ENCODE results near the gene GPR22.

GPR22 gene

DNA sequence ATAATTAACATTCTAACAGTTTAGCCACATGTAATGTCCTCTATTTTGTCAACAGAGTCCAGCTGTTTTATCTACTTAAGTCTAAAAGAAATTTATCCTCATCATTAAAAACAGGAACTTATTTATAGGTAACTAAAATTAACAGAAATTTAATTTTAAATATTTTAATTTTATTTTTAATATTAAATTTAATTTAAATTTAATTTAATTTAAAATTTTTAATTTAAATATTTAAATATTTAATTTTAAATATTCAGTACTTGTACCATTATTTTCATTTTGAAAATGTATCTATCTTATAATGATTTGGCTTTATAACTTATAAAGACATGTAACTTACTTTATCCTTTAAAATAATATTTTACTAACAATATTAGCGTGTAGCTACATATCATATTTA lies 1.0 kb upstream of the GPR22 start:
- TF ChIP-seq, protein P1, sequence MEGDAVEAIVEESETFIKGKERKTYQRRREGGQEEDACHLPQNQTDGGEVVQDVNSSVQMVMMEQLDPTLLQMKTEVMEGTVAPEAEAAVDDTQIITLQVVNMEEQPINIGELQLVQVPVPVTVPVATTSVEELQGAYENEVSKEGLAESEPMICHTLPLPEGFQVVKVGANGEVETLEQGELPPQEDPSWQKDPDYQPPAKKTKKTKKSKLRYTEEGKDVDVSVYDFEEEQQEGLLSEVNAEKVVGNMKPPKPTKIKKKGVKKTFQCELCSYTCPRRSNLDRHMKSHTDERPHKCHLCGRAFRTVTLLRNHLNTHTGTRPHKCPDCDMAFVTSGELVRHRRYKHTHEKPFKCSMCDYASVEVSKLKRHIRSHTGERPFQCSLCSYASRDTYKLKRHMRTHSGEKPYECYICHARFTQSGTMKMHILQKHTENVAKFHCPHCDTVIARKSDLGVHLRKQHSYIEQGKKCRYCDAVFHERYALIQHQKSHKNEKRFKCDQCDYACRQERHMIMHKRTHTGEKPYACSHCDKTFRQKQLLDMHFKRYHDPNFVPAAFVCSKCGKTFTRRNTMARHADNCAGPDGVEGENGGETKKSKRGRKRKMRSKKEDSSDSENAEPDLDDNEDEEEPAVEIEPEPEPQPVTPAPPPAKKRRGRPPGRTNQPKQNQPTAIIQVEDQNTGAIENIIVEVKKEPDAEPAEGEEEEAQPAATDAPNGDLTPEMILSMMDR (IDR thresholded peaks at IDR 0.05; ENCODE audit: low read depth, low read length): no peak
- Histone ChIP-seq H3K4me1 (peaks cover 13% of the 10 kb centered on the region; the same call in 1 of the 2 replicates), H3K36me3 (no peaks in the 10 kb centered on the region), H3K9me3 (no peaks in the 10 kb centered on the region), H3K4me3 (ENCODE audit: low read depth, low read length) (no peak overlapping the region), H3K27me3 (no peaks in the 10 kb centered on the region)
- no peak for DNase-seq

DNA sequence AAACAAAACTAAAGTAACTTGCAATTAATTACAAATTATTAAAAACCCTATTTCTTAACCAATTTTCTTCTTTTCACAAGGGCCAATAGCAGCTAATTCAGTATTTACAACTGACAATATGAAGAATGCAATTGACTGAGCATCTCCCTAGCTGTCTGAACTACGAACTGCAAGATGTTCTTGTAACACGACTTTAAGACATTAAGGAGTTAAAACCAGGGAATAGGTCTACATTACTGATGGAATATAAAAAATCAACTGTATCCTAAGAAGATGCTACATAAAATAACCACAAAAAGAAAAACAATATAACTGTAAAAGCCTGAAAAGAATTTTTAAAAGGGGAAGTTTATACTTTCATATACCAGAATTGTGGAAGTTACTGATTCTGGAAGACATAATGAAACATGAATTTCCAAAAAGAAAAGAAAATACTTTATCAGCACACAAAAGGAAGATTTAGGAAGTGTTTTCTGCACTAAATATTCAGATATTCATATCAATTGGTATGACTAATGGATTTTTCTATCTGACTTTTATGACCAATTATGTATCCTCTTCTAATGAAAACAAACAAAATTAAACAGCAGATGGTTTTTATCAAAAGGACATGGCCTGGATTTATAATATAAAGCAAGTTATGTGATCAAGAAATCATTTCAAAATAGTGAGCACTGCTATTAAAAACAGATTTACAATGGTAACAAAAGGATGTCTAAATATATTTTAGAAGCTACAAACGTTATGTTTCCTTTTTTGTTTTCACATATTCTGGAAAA lies 1.6 kb downstream of the GPR22 start:
- H3K36me3 ChIP-seq: no peaks in the 10 kb centered on the region
- 0 out of 2 replicates have a peak, but pooled peaks cover 2% of the 10 kb centered on the region for H3K4me1 ChIP-seq
- TF ChIP-seq, protein P1 (IDR thresholded peaks at IDR 0.05; ENCODE audit: low read depth, low read length): peak; percentile 40
- no peaks in the 10 kb centered on the region for H3K27me3 ChIP-seq
- H3K9me3 ChIP-seq: no peaks in the 10 kb centered on the region
- H3K4me3 ChIP-seq (ENCODE audit: low read depth, low read length): peak overlapping the region; percentile 68
- no peak for DNase-seq

DNA sequence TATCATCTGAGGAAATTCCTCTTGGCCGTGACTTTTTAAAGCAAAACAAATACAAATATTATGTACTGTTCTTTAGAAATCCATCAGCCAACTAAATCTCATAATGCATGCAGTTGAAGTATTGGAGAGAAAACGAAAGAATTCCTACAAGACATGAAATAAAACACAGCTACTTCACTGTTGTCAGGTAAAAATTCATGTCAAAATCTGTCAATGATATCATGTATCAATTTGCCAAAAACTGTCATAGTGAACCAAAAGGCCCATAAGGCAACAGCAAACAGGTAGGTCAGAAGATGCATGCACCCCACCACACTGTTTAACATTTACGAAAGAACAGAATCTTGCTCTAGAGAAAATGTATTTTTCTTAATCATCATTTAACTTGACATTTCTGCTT lies 2.3 kb downstream of the GPR22 start:
- DNase-seq: no peak
- no peaks in the 10 kb centered on the region for H3K36me3 ChIP-seq
- H3K4me1 ChIP-seq: 0 out of 2 replicates have a peak, but pooled peaks cover 2% of the 10 kb centered on the region
- peak overlapping the region; percentile 68 for H3K4me3 ChIP-seq (ENCODE audit: low read depth, low read length)
- TF ChIP-seq, protein P1 (IDR thresholded peaks at IDR 0.05; ENCODE audit: low read depth, low read length): no peak
- no peaks in the 10 kb centered on the region for H3K9me3 ChIP-seq
- H3K27me3 ChIP-seq: no peaks in the 10 kb centered on the region

DNA sequence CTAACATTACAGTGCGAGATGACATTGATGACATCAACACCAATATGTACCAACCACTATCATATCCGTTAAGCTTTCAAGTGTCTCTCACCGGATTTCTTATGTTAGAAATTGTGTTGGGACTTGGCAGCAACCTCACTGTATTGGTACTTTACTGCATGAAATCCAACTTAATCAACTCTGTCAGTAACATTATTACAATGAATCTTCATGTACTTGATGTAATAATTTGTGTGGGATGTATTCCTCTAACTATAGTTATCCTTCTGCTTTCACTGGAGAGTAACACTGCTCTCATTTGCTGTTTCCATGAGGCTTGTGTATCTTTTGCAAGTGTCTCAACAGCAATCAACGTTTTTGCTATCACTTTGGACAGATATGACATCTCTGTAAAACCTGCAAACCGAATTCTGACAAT lies 4.3 kb downstream of the GPR22 start:
- peak overlapping the region; percentile 68 for H3K4me3 ChIP-seq (ENCODE audit: low read depth, low read length)
- H3K4me1 ChIP-seq: 0 out of 2 replicates have a peak, but pooled peaks cover 2% of the 10 kb centered on the region
- no peaks in the 10 kb centered on the region for H3K36me3 ChIP-seq
- H3K9me3 ChIP-seq: no peaks in the 10 kb centered on the region
- TF ChIP-seq, protein P1 (IDR thresholded peaks at IDR 0.05; ENCODE audit: low read depth, low read length): no peak
- no peaks in the 10 kb centered on the region for H3K27me3 ChIP-seq
- DNase-seq: no peak

GRCh38 chr7:107479303-107479702 lies 9.4 kb downstream of the GPR22 start:
- H3K4me3 ChIP-seq (ENCODE audit: low read depth, low read length): no peak overlapping the region
- peaks cover 12% of the 10 kb centered on the region for H3K4me1 ChIP-seq
- TF ChIP-seq, protein P1 (IDR thresholded peaks at IDR 0.05; ENCODE audit: low read depth, low read length): no peak
- no peaks in the 10 kb centered on the region for H3K36me3 ChIP-seq
- H3K9me3 ChIP-seq: no peaks in the 10 kb centered on the region
- no peak for DNase-seq
- H3K27me3 ChIP-seq: no peaks in the 10 kb centered on the region

- H3K4me3 ChIP-seq (ENCODE audit: low read depth, low read length): no peak overlapping the region
- no peaks in the 10 kb centered on the region for H3K27me3 ChIP-seq
- H3K4me1 ChIP-seq: peaks cover 18% of the 10 kb centered on the region
- TF ChIP-seq, protein P1 (IDR thresholded peaks at IDR 0.05; ENCODE audit: low read depth, low read length): no peak
- DNase-seq: no peak
- H3K9me3 ChIP-seq: no peaks in the 10 kb centered on the region
- no peaks in the 10 kb centered on the region for H3K36me3 ChIP-seq
Observed at GRCh38 chr7:107480932-107481331, 11.1 kb downstream of the GPR22 start.
